SK-N-SH (cell line): ENCODE data around the gene ADRA2A. TPM values are rescaled to one million over a fixed set of nuclear protein-coding genes. Genes with fewer than 3 reads are reported as not detected.

Experiments used
- CTCF ChIA-PET: fragments of 300-600, 350-600 bp; formaldehyde crosslinking; extraction: SDS; loops from one replicate; lab custom pipeline; 2021; lab: Yijun Ruan, JAX
- POLR2A ChIA-PET: fragments of 350-600 bp; sonication (Branson Sonifier 250); formaldehyde crosslinking; extraction: SDS; loops from one replicate; lab custom pipeline; 2020; ENCODE audit warnings: antibody characterized with exemption, inconsistent platforms; lab: Yijun Ruan, JAX
- DNase-seq: peaks from one replicate; pipeline ENCODE4 v3.0.0; 2012
- H2AFZ ChIP-seq: fragments of 200-600 bp; sonication (generic); 2 replicates; pipeline ENCODE4 v1.8.1; 2016; ENCODE audit warnings: antibody characterized with exemption, mild to moderate bottlenecking, low read depth
- H3F3A ChIP-seq: fragments of 200-600 bp; sonication (generic); replicated peaks from 2 replicates; pipeline ENCODE3; 2016; ENCODE audit warnings: antibody characterized with exemption, mild to moderate bottlenecking; ENCODE audit not compliant: insufficient read depth
- H3K27ac ChIP-seq, 2 experiments: fragments of 200-500 bp in 1 of 2; fragments of 200-600 bp in 1 of 2; sonication (Bioruptor generic) in 1 of 2; sonication (generic), shearing (Covaris generic) in 1 of 2; 2 replicates each; pipeline versions ENCODE4 v1.5.1 to v1.6.1; 2014 to 2016; ENCODE audit warnings: low read depth in 2 of 2, inconsistent platforms in 1 of 2, low read length in 1 of 2, mild to moderate bottlenecking in 1 of 2, mixed read lengths in 1 of 2
- H3K27me3 ChIP-seq: fragments of 200-600 bp; sonication (generic), shearing (Covaris generic); 2 replicates; pipeline ENCODE4 v1.6.1; 2016; ENCODE audit warnings: mixed run types; ENCODE audit not compliant: insufficient read depth
- H3K36me3 ChIP-seq, 2 experiments: fragments of 200-500 bp in 1 of 2; fragments of 200-600 bp in 1 of 2; sonication (Bioruptor generic) in 1 of 2; sonication (generic) in 1 of 2; replicated peaks in 1 of 2; 2 replicates each; pipeline versions ENCODE3 to v1.5.1; 2014 to 2016; ENCODE audit warnings: low read length in 1 of 2, mild to moderate bottlenecking in 1 of 2; ENCODE audit not compliant: insufficient read depth in 2 of 2, control insufficient read depth in 1 of 2
- H3K4me1 ChIP-seq, 2 experiments: fragments of 200-500 bp in 1 of 2; fragments of 200-600 bp in 1 of 2; sonication (Bioruptor generic) in 1 of 2; sonication (generic), shearing (Covaris generic) in 1 of 2; 2 replicates each; pipeline versions ENCODE4 v1.5.1 to v1.6.1; 2014 to 2016; ENCODE audit warnings: low read depth in 1 of 2, low read length in 1 of 2, mixed run types in 1 of 2; ENCODE audit not compliant: insufficient read depth in 2 of 2, control insufficient read depth in 1 of 2
- H3K4me2 ChIP-seq: fragments of 200-600 bp; sonication (generic), shearing (Covaris generic); 2 replicates; pipeline ENCODE4 v1.6.1; 2017; ENCODE audit warnings: mixed run types
- H3K4me3 ChIP-seq, 2 experiments: fragments of 200-500 bp in 1 of 2; fragments of 200-600 bp in 1 of 2; sonication (Bioruptor generic) in 1 of 2; sonication (generic), shearing (Covaris generic) in 1 of 2; 2 replicates each; pipeline versions ENCODE4 v1.5.1 to v1.8.1; 2014 to 2016; ENCODE audit warnings: low read depth in 2 of 2, inconsistent platforms in 1 of 2, low read length in 1 of 2, mild to moderate bottlenecking in 1 of 2, mixed read lengths in 1 of 2, moderate library complexity in 1 of 2
- H3K79me2 ChIP-seq: fragments of 200-600 bp; sonication (generic); 2 replicates; pipeline ENCODE4 v1.8.1; 2017; ENCODE audit warnings: mild to moderate bottlenecking; ENCODE audit not compliant: insufficient read depth
- H3K9ac ChIP-seq: fragments of 200-600 bp; sonication (generic); 2 replicates; pipeline ENCODE4 v1.6.1; 2017; ENCODE audit warnings: mixed run types
- H3K9me2 ChIP-seq: fragments of 200-600 bp; sonication (generic); 2 replicates; pipeline ENCODE4 v1.6.1; 2017; ENCODE audit warnings: mixed run types
- H3K9me3 ChIP-seq: fragments of 200-600 bp; sonication (generic); 2 replicates; pipeline ENCODE4 v1.6.1; 2017; ENCODE audit warnings: mixed run types, mild to moderate bottlenecking, moderate library complexity
- H4K20me1 ChIP-seq: fragments of 200-600 bp; sonication (generic); 2 replicates; pipeline ENCODE4 v1.6.1; 2017; ENCODE audit warnings: mild to moderate bottlenecking, mixed run types; ENCODE audit not compliant: insufficient read depth
- EP300 ChIP-seq, 2 experiments: IDR thresholded peaks; 2 replicates each; pipeline versions ENCODE4 v1.4.0 to v1.6.1; 2012; ENCODE audit warnings: borderline replicate concordance in 1 of 2, low read depth in 1 of 2, low read length in 1 of 2
- FOSL2 ChIP-seq: IDR thresholded peaks from 2 replicates; pipeline ENCODE4 v1.4.0; 2012; ENCODE audit warnings: low read depth, mild to moderate bottlenecking, moderate library complexity, borderline replicate concordance
- FOXJ3 ChIP-seq: sonication (generic); formaldehyde crosslinking; IDR thresholded peaks from 2 replicates; pipeline ENCODE4 v1.5.1; 2020; ENCODE audit warnings: mild to moderate bottlenecking, missing genetic modification reagents
- FOXM1 ChIP-seq: IDR thresholded peaks from 2 replicates; pipeline ENCODE4 v1.4.0; 2012; ENCODE audit warnings: low read depth, mild to moderate bottlenecking
- GABPA ChIP-seq: IDR thresholded peaks from 2 replicates; pipeline ENCODE4 v1.4.0; 2012; ENCODE audit warnings: low read depth, mild to moderate bottlenecking
- JUND ChIP-seq: IDR thresholded peaks from 2 replicates; pipeline ENCODE4 v1.4.0; 2012
- MXI1 ChIP-seq: IDR thresholded peaks from 2 replicates; pipeline ENCODE4 v1.6.1; 2012; ENCODE audit warnings: mild to moderate bottlenecking, low read depth, low read length, improper control_type of control experiment
- NRF1 ChIP-seq: IDR thresholded peaks from 2 replicates; pipeline ENCODE4 v1.6.1; 2012; ENCODE audit warnings: low read depth, mild to moderate bottlenecking, low read length
- POLR2AphosphoS5 ChIP-seq: IDR thresholded peaks from 2 replicates; pipeline ENCODE4 v1.6.1; 2012; ENCODE audit warnings: low read depth, low read length
- RAD21 ChIP-seq: IDR thresholded peaks from 2 replicates; pipeline ENCODE4 v1.6.1; 2012; ENCODE audit warnings: mild to moderate bottlenecking, low read length
- RFX5 ChIP-seq: IDR thresholded peaks from 2 replicates; pipeline ENCODE4 v1.6.1; 2012; ENCODE audit warnings: mild to moderate bottlenecking, improper control_type of control experiment, low read length
- RXRA ChIP-seq: IDR thresholded peaks from 2 replicates; pipeline ENCODE4 v1.4.0; 2012; ENCODE audit warnings: low read depth, mild to moderate bottlenecking, borderline replicate concordance
- TAF1 ChIP-seq: IDR thresholded peaks from 2 replicates; pipeline ENCODE4 v1.6.1; 2012; ENCODE audit warnings: low read depth, mild to moderate bottlenecking, low read length, moderate library complexity, borderline replicate concordance
- TEAD4 ChIP-seq: IDR thresholded peaks from 2 replicates; pipeline ENCODE4 v1.4.0; 2012; ENCODE audit warnings: mild to moderate bottlenecking, borderline replicate concordance; ENCODE audit not compliant: insufficient read depth
- YY1 ChIP-seq: IDR thresholded peaks from 2 replicates; pipeline ENCODE4 v1.4.0; 2012; ENCODE audit warnings: low read depth, mild to moderate bottlenecking
- WGBS: methylation state at CpG from one replicate; pipeline ENCODE4 v1.1.6; 2017; ENCODE audit warnings: low lambda C conversion rate; 5-methylcytosine and 5-hydroxymethylcytosine counted together
- polyA plus RNA-seq, 3 experiments: library from polyadenylated mRNA; depleted of rRNA; stranded (reverse); fragments of >200 nt; gene quantifications; 2 replicates each; pipeline ENCODE4 v1.2.3, GENCODE V29; 2012
- TF ChIP-seq, protein P1 (sequence below): fragments of 150-350 bp; IDR thresholded peaks from 2 replicates; pipeline ENCODE4 v1.6.1; 2017; ENCODE audit warnings: antibody characterized with exemption, low read length, low read depth, borderline replicate concordance
- TF ChIP-seq, protein P2 (sequence below): IDR thresholded peaks from 2 replicates; pipeline ENCODE4 v1.4.0; 2012; ENCODE audit warnings: low read depth, borderline replicate concordance
- TF ChIP-seq, protein P3 (sequence below): fragments of 200-600 bp; sonication (generic); IDR thresholded peaks from 2 replicates; pipeline ENCODE4 v1.6.1; 2017; ENCODE audit warnings: antibody characterized with exemption, mild to moderate bottlenecking, moderate library complexity
- TF ChIP-seq, protein P4 (sequence below): IDR thresholded peaks from 2 replicates; pipeline ENCODE4 v1.6.1; 2012; ENCODE audit warnings: mild to moderate bottlenecking, low read depth, low read length, moderate library complexity
- TF ChIP-seq, protein P5 (sequence below): fragments of 150-350 bp; IDR thresholded peaks from 2 replicates; pipeline ENCODE4 v1.6.1; 2016; ENCODE audit warnings: mild to moderate bottlenecking, low read depth, low read length

Gene ADRA2A
- polyA plus RNA-seq, 1 of the 3 experiments (the other 2 are of a cell fraction) = 0.02 TPM

- Histone ChIP-seq H3K27me3 (no peaks in the 10 kb centered on the region), H3K9ac (no peak overlapping the region), H3K79me2 (no peaks in the 10 kb centered on the region), H3F3A (no peaks in the 10 kb centered on the region), H3K4me1 (no peaks in the 10 kb centered on the region; a peak in 1 of 4 replicates), H3K4me2 (no peak overlapping the region), H3K9me2 (no peaks in the 10 kb centered on the region), H4K20me1 (no peaks in the 10 kb centered on the region), H2AFZ (no peak overlapping the region), H3K9me3 (no peaks in the 10 kb centered on the region), H3K4me3 (no peak overlapping the region), H3K36me3 (no peaks in the 10 kb centered on the region), H3K27ac (no peak overlapping the region)
- no peak for TF ChIP-seq FOSL2
- no peak for TF ChIP-seq RFX5
- TF ChIP-seq, protein P1, sequence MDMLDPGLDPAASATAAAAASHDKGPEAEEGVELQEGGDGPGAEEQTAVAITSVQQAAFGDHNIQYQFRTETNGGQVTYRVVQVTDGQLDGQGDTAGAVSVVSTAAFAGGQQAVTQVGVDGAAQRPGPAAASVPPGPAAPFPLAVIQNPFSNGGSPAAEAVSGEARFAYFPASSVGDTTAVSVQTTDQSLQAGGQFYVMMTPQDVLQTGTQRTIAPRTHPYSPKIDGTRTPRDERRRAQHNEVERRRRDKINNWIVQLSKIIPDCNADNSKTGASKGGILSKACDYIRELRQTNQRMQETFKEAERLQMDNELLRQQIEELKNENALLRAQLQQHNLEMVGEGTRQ = no peak
- TF ChIP-seq NRF1 = no peak
- no peak for TF ChIP-seq MXI1
- TF ChIP-seq FOXM1 = no peak
- TF ChIP-seq, protein P2, sequence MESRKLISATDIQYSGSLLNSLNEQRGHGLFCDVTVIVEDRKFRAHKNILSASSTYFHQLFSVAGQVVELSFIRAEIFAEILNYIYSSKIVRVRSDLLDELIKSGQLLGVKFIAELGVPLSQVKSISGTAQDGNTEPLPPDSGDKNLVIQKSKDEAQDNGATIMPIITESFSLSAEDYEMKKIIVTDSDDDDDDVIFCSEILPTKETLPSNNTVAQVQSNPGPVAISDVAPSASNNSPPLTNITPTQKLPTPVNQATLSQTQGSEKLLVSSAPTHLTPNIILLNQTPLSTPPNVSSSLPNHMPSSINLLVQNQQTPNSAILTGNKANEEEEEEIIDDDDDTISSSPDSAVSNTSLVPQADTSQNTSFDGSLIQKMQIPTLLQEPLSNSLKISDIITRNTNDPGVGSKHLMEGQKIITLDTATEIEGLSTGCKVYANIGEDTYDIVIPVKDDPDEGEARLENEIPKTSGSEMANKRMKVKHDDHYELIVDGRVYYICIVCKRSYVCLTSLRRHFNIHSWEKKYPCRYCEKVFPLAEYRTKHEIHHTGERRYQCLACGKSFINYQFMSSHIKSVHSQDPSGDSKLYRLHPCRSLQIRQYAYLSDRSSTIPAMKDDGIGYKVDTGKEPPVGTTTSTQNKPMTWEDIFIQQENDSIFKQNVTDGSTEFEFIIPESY = no peak
- TF ChIP-seq, protein P3, sequence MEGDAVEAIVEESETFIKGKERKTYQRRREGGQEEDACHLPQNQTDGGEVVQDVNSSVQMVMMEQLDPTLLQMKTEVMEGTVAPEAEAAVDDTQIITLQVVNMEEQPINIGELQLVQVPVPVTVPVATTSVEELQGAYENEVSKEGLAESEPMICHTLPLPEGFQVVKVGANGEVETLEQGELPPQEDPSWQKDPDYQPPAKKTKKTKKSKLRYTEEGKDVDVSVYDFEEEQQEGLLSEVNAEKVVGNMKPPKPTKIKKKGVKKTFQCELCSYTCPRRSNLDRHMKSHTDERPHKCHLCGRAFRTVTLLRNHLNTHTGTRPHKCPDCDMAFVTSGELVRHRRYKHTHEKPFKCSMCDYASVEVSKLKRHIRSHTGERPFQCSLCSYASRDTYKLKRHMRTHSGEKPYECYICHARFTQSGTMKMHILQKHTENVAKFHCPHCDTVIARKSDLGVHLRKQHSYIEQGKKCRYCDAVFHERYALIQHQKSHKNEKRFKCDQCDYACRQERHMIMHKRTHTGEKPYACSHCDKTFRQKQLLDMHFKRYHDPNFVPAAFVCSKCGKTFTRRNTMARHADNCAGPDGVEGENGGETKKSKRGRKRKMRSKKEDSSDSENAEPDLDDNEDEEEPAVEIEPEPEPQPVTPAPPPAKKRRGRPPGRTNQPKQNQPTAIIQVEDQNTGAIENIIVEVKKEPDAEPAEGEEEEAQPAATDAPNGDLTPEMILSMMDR = no peak
- no peak for TF ChIP-seq RXRA
- no peak for TF ChIP-seq TEAD4
- TF ChIP-seq JUND = no peak
- TF ChIP-seq, protein P4, sequence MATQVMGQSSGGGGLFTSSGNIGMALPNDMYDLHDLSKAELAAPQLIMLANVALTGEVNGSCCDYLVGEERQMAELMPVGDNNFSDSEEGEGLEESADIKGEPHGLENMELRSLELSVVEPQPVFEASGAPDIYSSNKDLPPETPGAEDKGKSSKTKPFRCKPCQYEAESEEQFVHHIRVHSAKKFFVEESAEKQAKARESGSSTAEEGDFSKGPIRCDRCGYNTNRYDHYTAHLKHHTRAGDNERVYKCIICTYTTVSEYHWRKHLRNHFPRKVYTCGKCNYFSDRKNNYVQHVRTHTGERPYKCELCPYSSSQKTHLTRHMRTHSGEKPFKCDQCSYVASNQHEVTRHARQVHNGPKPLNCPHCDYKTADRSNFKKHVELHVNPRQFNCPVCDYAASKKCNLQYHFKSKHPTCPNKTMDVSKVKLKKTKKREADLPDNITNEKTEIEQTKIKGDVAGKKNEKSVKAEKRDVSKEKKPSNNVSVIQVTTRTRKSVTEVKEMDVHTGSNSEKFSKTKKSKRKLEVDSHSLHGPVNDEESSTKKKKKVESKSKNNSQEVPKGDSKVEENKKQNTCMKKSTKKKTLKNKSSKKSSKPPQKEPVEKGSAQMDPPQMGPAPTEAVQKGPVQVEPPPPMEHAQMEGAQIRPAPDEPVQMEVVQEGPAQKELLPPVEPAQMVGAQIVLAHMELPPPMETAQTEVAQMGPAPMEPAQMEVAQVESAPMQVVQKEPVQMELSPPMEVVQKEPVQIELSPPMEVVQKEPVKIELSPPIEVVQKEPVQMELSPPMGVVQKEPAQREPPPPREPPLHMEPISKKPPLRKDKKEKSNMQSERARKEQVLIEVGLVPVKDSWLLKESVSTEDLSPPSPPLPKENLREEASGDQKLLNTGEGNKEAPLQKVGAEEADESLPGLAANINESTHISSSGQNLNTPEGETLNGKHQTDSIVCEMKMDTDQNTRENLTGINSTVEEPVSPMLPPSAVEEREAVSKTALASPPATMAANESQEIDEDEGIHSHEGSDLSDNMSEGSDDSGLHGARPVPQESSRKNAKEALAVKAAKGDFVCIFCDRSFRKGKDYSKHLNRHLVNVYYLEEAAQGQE = no peak
- TF ChIP-seq EP300 (IDR thresholded peaks at IDR 0.05; ENCODE audit: borderline replicate concordance in 1 of 2, low read depth in 1 of 2, low read length in 1 of 2) = no peak
- TF ChIP-seq GABPA = no peak
- TF ChIP-seq RAD21 = no peak
- TF ChIP-seq TAF1 = no peak
- TF ChIP-seq POLR2AphosphoS5 = no peak
- TF ChIP-seq, protein P5, sequence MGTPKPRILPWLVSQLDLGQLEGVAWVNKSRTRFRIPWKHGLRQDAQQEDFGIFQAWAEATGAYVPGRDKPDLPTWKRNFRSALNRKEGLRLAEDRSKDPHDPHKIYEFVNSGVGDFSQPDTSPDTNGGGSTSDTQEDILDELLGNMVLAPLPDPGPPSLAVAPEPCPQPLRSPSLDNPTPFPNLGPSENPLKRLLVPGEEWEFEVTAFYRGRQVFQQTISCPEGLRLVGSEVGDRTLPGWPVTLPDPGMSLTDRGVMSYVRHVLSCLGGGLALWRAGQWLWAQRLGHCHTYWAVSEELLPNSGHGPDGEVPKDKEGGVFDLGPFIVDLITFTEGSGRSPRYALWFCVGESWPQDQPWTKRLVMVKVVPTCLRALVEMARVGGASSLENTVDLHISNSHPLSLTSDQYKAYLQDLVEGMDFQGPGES = no peak
- no peak for TF ChIP-seq YY1
- TF ChIP-seq FOXJ3 (CRISPR knock-in tag) = no peak
- CTCF ChIA-PET = interaction anchor here (1.1 kb wide), 1 partner anchor 13 kb away, joined by 3 read pairs; no protein-coding TSS in a partner anchor
- no peak for DNase-seq
- WGBS = 44% methylated on average over 12 of the region's 12 CpGs
- POLR2A ChIA-PET = no interaction called here
Observed at GRCh38 chr10:111114758-111115500, 38.1 kb downstream of the ADRA2A start.
